Effector CD8-positive, alpha-beta T cell (primary cell): Measurements from ENCODE around the gene UBAP1.
"Not testable (repeated sequence)": the region's sequence is repeated elsewhere in the genome, so short reads cannot be mapped to it uniquely, and the experiment has no call there.

ENCODE experiments used
- DNase-seq: peaks from one replicate; lab custom pipeline; 2025; lab: John Stamatoyannopoulos, UW
- total RNA-seq, 4 experiments: gene quantifications; one replicate each; lab custom pipeline; 2026; lab: John Stamatoyannopoulos, UW

Gene UBAP1
- total RNA-seq = 68.8 to 103 (median 78.3) reads per million in 4 experiments

- peak; percentile 91 for DNase-seq
These were observed at the start of gene UBAP1 for GRCh38 chr9:34178436-34179212. Gene UBAP1 (plus strand): TSS chr9:34179043. CDS start chr9:34220915, 41,872 bp downstream.

- DNase-seq = no peak
These were observed 47.3 kb upstream of the UBAP1 start for GRCh38 chr9:34131571-34131970.

DNA sequence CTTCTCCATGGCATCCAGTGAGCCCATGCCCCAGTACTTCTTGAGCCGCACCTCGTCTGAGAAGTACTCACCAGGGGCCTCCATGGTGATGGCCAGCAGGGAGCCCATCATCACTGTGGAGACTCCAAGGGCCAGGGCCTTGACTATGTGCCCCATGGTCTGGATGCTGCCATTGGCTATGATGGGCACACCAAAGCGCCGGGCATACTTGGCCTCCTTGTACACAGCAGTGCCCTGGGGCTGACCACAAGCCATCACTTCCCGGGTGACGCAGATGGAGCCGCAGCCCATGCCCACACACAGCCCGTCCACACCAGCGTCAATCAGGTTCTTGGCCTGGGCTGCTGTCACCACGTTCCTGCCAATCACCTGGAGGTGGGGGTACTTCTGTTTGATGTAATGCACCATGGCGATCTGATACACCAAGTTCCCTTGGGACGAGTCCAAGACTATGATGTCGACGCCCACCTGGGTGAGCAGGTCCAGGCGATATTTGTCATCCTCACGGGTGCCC lies 45.4 kb upstream of the UBAP1 start:
- DNase-seq = no peak

- DNase-seq = no peak
These were observed 44.3 kb upstream of the UBAP1 start for GRCh38 chr9:34134521-34134920.

GRCh38 chr9:34138644-34139043 lies 40.2 kb upstream of the UBAP1 start:
- not testable (repeated sequence) for DNase-seq

GRCh38 chr9:34139477-34140146 lies 39.2 kb upstream of the UBAP1 start:
- no peak for DNase-seq

- DNase-seq = no peak
These were observed 38.0 kb upstream of the UBAP1 start for GRCh38 chr9:34140853-34141252.

DNA sequence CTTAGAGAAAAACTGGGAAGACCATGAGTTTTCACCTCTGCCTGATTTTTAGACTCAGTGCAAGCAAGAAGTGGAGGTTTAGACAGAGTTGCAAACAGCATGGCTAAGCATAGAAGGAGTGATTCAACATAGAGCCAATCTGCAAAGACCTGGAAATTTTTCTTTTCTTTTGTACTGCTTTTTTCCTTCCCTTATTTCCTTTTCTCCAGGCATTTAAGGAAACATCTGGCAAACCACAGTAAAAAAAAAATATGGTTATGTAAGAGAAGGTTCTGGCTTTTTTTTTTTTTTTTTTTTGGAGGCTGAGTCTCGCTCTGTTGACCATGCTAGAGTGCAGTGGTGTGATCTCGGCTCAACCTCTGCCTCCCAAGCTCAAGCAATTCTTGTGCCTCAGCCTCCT lies 35.7 kb upstream of the UBAP1 start:
- DNase-seq = no peak

DNA sequence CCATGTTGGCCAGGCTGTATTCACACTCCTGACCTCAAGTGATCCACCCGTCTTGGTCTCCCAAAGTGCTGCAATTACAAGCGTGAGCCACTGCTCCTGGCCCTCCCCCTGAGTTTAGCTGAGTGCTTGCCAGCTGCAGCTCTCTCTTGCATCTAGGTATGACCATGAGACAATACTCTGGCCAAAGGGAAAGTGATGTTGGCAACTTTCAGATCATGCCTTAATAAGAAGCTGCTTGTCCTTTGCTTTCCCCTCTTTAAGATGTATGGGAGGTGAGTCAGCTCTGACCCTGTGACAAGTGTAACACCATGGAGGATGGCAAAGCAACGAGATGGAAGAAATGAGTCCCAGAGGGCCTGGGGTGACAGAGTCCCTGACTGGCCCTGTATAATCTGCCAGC lies 33.7 kb upstream of the UBAP1 start:
- no peak for DNase-seq

- no peak for DNase-seq
These were observed 27.4 kb upstream of the UBAP1 start for GRCh38 chr9:34151398-34151797.

GRCh38 chr9:34154057-34154456 lies 24.8 kb upstream of the UBAP1 start:
- DNase-seq = no peak

- DNase-seq = no peak
These were observed 21.5 kb upstream of the UBAP1 start for GRCh38 chr9:34157318-34157717.

GRCh38 chr9:34157898-34158297 lies 20.9 kb upstream of the UBAP1 start:
- no peak for DNase-seq

DNA sequence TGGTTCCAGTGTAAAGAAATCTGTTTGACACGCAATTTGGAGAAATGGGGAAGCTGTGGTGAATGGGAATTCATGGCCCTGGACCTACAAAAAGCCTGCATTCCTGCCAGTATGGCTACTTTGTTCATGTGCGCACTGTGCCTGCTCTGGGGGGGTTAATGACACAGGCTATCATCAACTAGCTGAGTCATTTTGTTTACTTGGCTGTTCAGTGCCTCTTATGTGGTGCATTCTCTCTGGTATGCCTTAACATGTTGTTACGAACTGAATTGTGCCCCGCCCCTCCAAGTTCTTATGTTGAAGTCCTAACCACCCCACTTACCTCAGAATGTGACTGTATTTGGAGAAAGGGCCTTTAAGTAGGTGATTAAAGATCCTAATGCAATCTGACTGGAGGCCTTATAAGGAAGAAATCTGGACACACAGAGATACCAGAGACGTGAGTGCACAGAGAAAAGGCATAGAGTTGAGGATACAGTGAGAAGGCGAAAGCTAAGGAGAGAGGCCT lies 20.4 kb upstream of the UBAP1 start:
- no peak for DNase-seq

- no peak for DNase-seq
These were observed 15.4 kb upstream of the UBAP1 start for GRCh38 chr9:34163434-34163833.

GRCh38 chr9:34169125-34169524 lies 9.7 kb upstream of the UBAP1 start:
- no peak for DNase-seq

DNA sequence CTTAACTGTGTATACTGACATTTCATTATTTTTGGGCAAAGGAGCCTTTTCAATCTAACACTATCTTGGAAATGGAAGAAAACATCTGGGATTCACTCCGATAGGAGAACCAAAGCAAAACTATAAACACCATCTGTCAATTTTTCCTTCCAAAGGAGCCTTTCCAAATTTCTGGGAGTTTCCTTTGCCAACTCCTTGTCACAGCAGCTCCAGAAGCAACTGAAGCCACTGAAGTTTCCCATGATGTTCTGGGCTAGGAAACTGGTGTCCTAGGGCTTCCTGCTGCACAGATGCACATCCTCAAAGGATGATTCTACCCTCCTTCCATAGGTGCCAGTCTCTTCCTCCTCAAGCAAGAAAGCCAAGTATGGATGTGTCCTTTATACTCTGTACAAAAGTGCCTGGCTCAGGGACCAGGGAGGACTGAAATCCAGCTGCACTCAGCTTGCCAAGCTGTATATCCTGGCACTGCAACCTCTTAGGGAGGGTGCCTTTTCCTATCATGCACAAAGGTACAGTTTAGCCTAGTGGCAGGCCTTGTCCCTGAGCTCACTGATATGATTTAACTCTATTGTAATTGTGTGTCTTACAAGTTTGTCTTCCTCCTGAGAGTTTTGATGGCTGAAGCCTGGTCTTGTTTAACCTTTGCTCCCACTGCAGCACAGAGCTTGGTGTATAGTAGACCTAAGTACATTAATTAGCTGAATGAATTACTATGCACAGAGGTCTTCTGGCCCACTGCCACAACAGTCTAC lies 8.4 kb upstream of the UBAP1 start:
- no peak for DNase-seq

DNA sequence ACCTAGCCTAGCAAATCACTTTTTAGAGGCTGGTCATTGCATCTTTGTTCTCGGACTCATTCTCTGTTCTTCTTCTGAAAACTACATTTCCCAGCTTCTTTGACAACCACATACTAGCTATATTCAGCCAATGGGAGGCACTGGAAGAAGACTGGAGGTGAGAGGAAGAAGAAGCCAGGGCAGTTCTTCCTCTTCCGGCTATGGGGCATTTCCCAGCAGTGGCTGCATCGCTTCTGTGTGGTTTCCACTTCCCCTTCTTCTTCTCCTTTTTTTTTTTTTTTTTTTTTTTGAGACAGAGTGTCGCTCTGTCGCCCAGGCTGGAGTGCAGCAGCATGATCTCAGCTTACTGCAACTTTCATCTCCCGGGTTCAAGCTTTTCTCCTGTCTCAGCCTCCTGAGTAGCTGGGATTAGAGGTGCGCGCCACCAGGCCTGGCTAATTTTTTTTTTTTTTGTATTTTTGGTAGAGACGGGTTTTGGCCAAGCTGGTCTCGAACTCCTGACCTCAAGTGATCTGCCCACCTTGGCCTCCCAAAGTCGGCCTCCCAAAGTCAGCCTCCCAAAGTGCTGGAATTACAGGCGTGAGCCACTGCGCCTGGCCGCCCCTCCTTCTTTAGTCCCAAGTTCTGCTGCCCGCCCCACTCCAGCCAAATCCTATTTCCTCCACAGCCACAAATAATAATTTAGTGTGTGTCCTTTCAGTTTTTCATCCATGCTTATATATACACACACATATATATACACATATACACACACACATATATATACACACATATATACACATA lies 6.9 kb upstream of the UBAP1 start:
- peak; percentile 20 for DNase-seq

- DNase-seq = no peak
These were observed 2.8 kb upstream of the UBAP1 start for GRCh38 chr9:34176089-34176488.

- no peak for DNase-seq
These were observed 1.0 kb upstream of the UBAP1 start for GRCh38 chr9:34177593-34178435.
